ENCODE results near the gene EME2.

The EME2 gene

GRCh38 chr16:1815461-1815860, 42.9 kb downstream of the EME2 start:
- Mint-ChIP-seq H3K4me3 (no peak overlapping the region), H3K27ac (no peak overlapping the region), H3K9me3 (no peaks in the 10 kb centered on the region)

GRCh38 chr16:1816396-1817275, 44.0 kb downstream of the EME2 start:
- Mint-ChIP-seq H3K9me3 (no peaks in the 10 kb centered on the region), H3K4me1 (ENCODE audit: low read depth) (peaks cover 6% of the 10 kb centered on the region), H3K36me3 (ENCODE audit: low read depth) (peaks cover 10% of the 10 kb centered on the region), H3K4me3 (no peak overlapping the region), H3K27me3 (ENCODE audit: low read depth) (no peaks in the 10 kb centered on the region), H3K27ac (no peak overlapping the region)
- no peak for DNase-seq (ENCODE audit: low spot score)

More at GRCh38 chr16:1815461-1815860, 42.9 kb downstream of the EME2 start:
- H3K4me1 Mint-ChIP-seq (ENCODE audit: low read depth) = peaks cover 6% of the 10 kb centered on the region
- no peak for DNase-seq (ENCODE audit: low spot score)
- H3K27me3 Mint-ChIP-seq (ENCODE audit: low read depth) = no peaks in the 10 kb centered on the region
- peaks cover 10% of the 10 kb centered on the region for H3K36me3 Mint-ChIP-seq (ENCODE audit: low read depth)

GRCh38 chr16:1817276-1817589, 44.6 kb downstream of the EME2 start:
- H3K27ac Mint-ChIP-seq = no peak overlapping the region
- no peak for DNase-seq (ENCODE audit: low spot score)
- no peak overlapping the region for H3K4me3 Mint-ChIP-seq
- no peaks in the 10 kb centered on the region for H3K9me3 Mint-ChIP-seq
- H3K36me3 Mint-ChIP-seq (ENCODE audit: low read depth) = peaks cover 10% of the 10 kb centered on the region
- no peaks in the 10 kb centered on the region for H3K27me3 Mint-ChIP-seq (ENCODE audit: low read depth)
- H3K4me1 Mint-ChIP-seq (ENCODE audit: low read depth) = peaks cover 6% of the 10 kb centered on the region

GRCh38 chr16:1817716-1818115, 45.1 kb downstream of the EME2 start:
- Mint-ChIP-seq H3K36me3 (ENCODE audit: low read depth) (peaks cover 12% of the 10 kb centered on the region), H3K27me3 (ENCODE audit: low read depth) (no peaks in the 10 kb centered on the region), H3K4me1 (ENCODE audit: low read depth) (peaks cover 4% of the 10 kb centered on the region), H3K9me3 (no peaks in the 10 kb centered on the region), H3K4me3 (no peak overlapping the region), H3K27ac (no peak overlapping the region)
- DNase-seq (ENCODE audit: low spot score) = no peak

- Mint-ChIP-seq H3K9me3 (no peaks in the 10 kb centered on the region), H3K27me3 (ENCODE audit: low read depth) (no peaks in the 10 kb centered on the region), H3K36me3 (ENCODE audit: low read depth) (peaks cover 9% of the 10 kb centered on the region), H3K27ac (no peak overlapping the region), H3K4me3 (no peak overlapping the region), H3K4me1 (ENCODE audit: low read depth) (peaks cover under 1% of the 10 kb centered on the region)
- no peak for DNase-seq (ENCODE audit: low spot score)
Measured at GRCh38 chr16:1818204-1818872, 45.7 kb downstream of the EME2 start.

- no peaks in the 10 kb centered on the region for H3K27me3 Mint-ChIP-seq (ENCODE audit: low read depth)
- peaks cover 7% of the 10 kb centered on the region for H3K36me3 Mint-ChIP-seq (ENCODE audit: low read depth)
- H3K9me3 Mint-ChIP-seq = no peaks in the 10 kb centered on the region
- H3K4me1 Mint-ChIP-seq (ENCODE audit: low read depth) = peaks cover 3% of the 10 kb centered on the region
- H3K27ac Mint-ChIP-seq = no peak overlapping the region
- no peak for DNase-seq (ENCODE audit: low spot score)
- no peak overlapping the region for H3K4me3 Mint-ChIP-seq
Measured at GRCh38 chr16:1818873-1819525, 46.4 kb downstream of the EME2 start.

- no peaks in the 10 kb centered on the region for H3K27me3 Mint-ChIP-seq (ENCODE audit: low read depth)
- H3K36me3 Mint-ChIP-seq (ENCODE audit: low read depth) = peaks cover 7% of the 10 kb centered on the region
- peaks cover 3% of the 10 kb centered on the region for H3K4me1 Mint-ChIP-seq (ENCODE audit: low read depth)
- H3K4me3 Mint-ChIP-seq = no peak overlapping the region
- no peak overlapping the region for H3K27ac Mint-ChIP-seq
- DNase-seq (ENCODE audit: low spot score) = no peak
- H3K9me3 Mint-ChIP-seq = no peaks in the 10 kb centered on the region
Measured at GRCh38 chr16:1819611-1820010, 47.0 kb downstream of the EME2 start.

GRCh38 chr16:1820096-1820945, 47.7 kb downstream of the EME2 start:
- no peak overlapping the region for H3K27ac Mint-ChIP-seq
- H3K27me3 Mint-ChIP-seq (ENCODE audit: low read depth) = no peaks in the 10 kb centered on the region
- peaks cover 5% of the 10 kb centered on the region for H3K36me3 Mint-ChIP-seq (ENCODE audit: low read depth)
- H3K4me1 Mint-ChIP-seq (ENCODE audit: low read depth) = peaks cover 5% of the 10 kb centered on the region
- H3K4me3 Mint-ChIP-seq = no peak overlapping the region
- no peaks in the 10 kb centered on the region for H3K9me3 Mint-ChIP-seq
- DNase-seq (ENCODE audit: low spot score) = no peak

- H3K36me3 Mint-ChIP-seq (ENCODE audit: low read depth) = peaks cover 4% of the 10 kb centered on the region
- H3K27ac Mint-ChIP-seq = no peak overlapping the region
- H3K4me1 Mint-ChIP-seq (ENCODE audit: low read depth) = peaks cover 11% of the 10 kb centered on the region
- no peak overlapping the region for H3K4me3 Mint-ChIP-seq
- H3K27me3 Mint-ChIP-seq (ENCODE audit: low read depth) = no peaks in the 10 kb centered on the region
- no peaks in the 10 kb centered on the region for H3K9me3 Mint-ChIP-seq
- DNase-seq (ENCODE audit: low spot score) = no peak
Measured at GRCh38 chr16:1820946-1821290, 48.3 kb downstream of the EME2 start.

- Mint-ChIP-seq H3K36me3 (ENCODE audit: low read depth) (peaks cover 4% of the 10 kb centered on the region), H3K9me3 (no peaks in the 10 kb centered on the region), H3K4me1 (ENCODE audit: low read depth) (peaks cover 11% of the 10 kb centered on the region), H3K27ac (no peak overlapping the region), H3K27me3 (ENCODE audit: low read depth) (no peaks in the 10 kb centered on the region), H3K4me3 (no peak overlapping the region)
- no peak for DNase-seq (ENCODE audit: low spot score)
Measured at GRCh38 chr16:1821861-1822611, 49.4 kb downstream of the EME2 start.

GRCh38 chr16:1822801-1823200, 50.2 kb downstream of the EME2 start:
- no peak for DNase-seq (ENCODE audit: low spot score)
- Mint-ChIP-seq H3K4me3 (no peak overlapping the region), H3K9me3 (no peaks in the 10 kb centered on the region), H3K4me1 (ENCODE audit: low read depth) (peaks cover 16% of the 10 kb centered on the region), H3K36me3 (ENCODE audit: low read depth) (peaks cover 4% of the 10 kb centered on the region), H3K27me3 (ENCODE audit: low read depth) (no peaks in the 10 kb centered on the region), H3K27ac (no peak overlapping the region)

GRCh38 chr16:1823821-1824220, 51.2 kb downstream of the EME2 start:
- Mint-ChIP-seq H3K9me3 (no peaks in the 10 kb centered on the region), H3K27me3 (ENCODE audit: low read depth) (no peaks in the 10 kb centered on the region), H3K27ac (peak overlapping the region; percentile 36), H3K36me3 (ENCODE audit: low read depth) (peaks cover 4% of the 10 kb centered on the region), H3K4me1 (ENCODE audit: low read depth) (peaks cover 16% of the 10 kb centered on the region), H3K4me3 (peak overlapping the region; percentile 67)
- DNase-seq (ENCODE audit: low spot score) = no peak

GRCh38 chr16:1825381-1825863, 52.8 kb downstream of the EME2 start:
- no peak for DNase-seq (ENCODE audit: low spot score)
- Mint-ChIP-seq H3K27me3 (ENCODE audit: low read depth) (no peaks in the 10 kb centered on the region), H3K4me3 (peak overlapping the region; percentile 86), H3K36me3 (ENCODE audit: low read depth) (peaks cover 4% of the 10 kb centered on the region), H3K27ac (peak overlapping the region; percentile 79), H3K4me1 (ENCODE audit: low read depth) (peaks cover 18% of the 10 kb centered on the region), H3K9me3 (no peaks in the 10 kb centered on the region)

Data from T-helper 2 cell treated with Interferon-gamma antibody and Interleukin-4, amounts not matched to agents 5 μg/mL and 100 μg/mL, for 36 hours (primary cell).